Activated effector memory CD4-positive, alpha-beta T cell treated with anti-CD3 and anti-CD28 coated beads, Interleukin-2, amount 50 U/mL, for 16 hours (primary cell): ENCODE data around the gene RHEBL1.

Source experiments
- DNase-seq: peaks from one replicate; pipeline ENCODE4 v3.0.0-alpha.2; 2020

RHEBL1 gene

GRCh38 chr12:49018261-49019119, 51.3 kb downstream of the RHEBL1 start, which contains the start of gene PRKAG1:
Gene PRKAG1 (minus strand): TSS chr12:49018776. CDS start chr12:49018740, 36 bp downstream.
- DNase-seq, result peak; percentile 99

GRCh38 chr12:49017891-49018260, 51.9 kb downstream of the RHEBL1 start:
- peak; percentile 77 for DNase-seq

GRCh38 chr12:49015196-49015595, 54.6 kb downstream of the RHEBL1 start:
- no peak for DNase-seq
